ENCODE measurements around the gene AJM1. TPM values are rescaled to one million over a fixed set of nuclear protein-coding genes. Genes with fewer than 3 reads are reported as not detected.

The AJM1 gene
- total and polyA plus RNA-seq, 2 donors (not counting 1 experiment from before 2014, with no cell fraction given) = 1.7 to 2.9 TPM

DNA sequence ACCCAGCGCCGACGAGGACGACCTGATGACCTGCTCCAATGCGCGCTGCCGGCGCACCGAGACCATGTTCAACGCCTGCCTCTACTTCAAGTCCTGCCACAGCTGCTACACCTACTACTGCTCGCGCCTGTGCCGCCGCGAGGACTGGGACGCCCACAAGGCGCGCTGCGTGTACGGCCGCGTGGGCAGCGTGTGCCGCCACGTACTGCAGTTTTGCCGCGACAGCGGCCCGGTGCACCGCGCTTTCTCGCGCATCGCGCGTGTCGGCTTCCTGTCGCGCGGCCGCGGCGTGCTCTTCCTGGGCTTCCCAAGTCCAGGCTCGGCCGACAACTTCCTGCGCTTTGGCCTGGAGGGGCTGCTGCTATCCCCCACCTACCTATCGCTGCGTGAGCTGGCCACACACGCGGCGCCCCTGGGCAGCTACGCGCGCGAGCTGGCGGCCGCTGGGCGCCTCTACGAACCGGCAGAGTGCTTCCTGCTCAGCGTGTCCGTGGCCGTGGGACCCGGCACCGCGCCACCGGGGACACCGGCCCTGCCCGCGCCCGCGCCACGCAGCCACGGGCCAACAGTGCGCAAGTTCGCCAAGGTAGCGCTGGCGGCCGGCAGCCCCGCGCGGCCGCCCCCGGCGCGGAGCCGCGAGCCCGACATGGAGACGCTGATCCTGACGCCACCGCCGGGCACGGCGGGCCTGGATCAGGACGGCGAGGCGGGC, 4.3 kb downstream of the AJM1 start:
- DNase-seq = peak; percentile 55
- 10% methylated on average over 98 of the region's 98 CpGs for WGBS (ENCODE audit: insufficient coverage)

More for the DNA sequence above, 4.3 kb downstream of the AJM1 start:
- ATAC-seq (ENCODE audit: low read depth) = no peak
- peaks cover 0 to 4% of the 10 kb centered on the region in 2 experiments for H3K36me3 ChIP-seq (replicated peaks in 1 of 2; ENCODE audit: control extremely low read depth in 1 of 2, control insufficient read depth in 1 of 2, extremely low read depth in 1 of 2, insufficient read depth in 2 of 2, low read length in 1 of 2)
- no peaks in the 10 kb centered on the region for H3K9me3 Mint-ChIP-seq (ENCODE audit: insufficient read depth)
- peak overlapping the region; percentile 99 for H3K4me2 ChIP-seq (replicated peaks; ENCODE audit: low read depth, low read length, poor library complexity, severe bottlenecking)
- peaks cover 49 to 57% of the 10 kb centered on the region in 2 donors for H3K4me1 ChIP-seq (ENCODE audit: control insufficient read depth in 2 of 2, insufficient read depth in 2 of 2, low read length in 2 of 2)
- H3K27ac Mint-ChIP-seq = peak overlapping the region; percentile 46
- peaks cover 31% of the 10 kb centered on the region for H3K4me1 Mint-ChIP-seq
- H3K79me2 ChIP-seq (ENCODE audit: control insufficient read depth, insufficient read depth, low read length) = peaks cover 2% of the 10 kb centered on the region
- peak overlapping the region in 1 of 5 experiments; percentile 14 for H3K4me3 ChIP-seq (ENCODE audit: control extremely low read depth in 1 of 5, extremely low read depth in 1 of 5, insufficient read depth in 1 of 5, low read depth in 2 of 5, low read length in 4 of 5)
- peaks cover 0 to 39% (median 12%) of the 10 kb centered on the region in 4 experiments for H3K27me3 ChIP-seq (replicated peaks in 1 of 4; ENCODE audit: control extremely low read depth in 1 of 4, control insufficient read depth in 3 of 4, insufficient read depth in 4 of 4, low read length in 3 of 4)
- no peak overlapping the region for H3K9ac ChIP-seq (ENCODE audit: low read length)
- H3K9me3 ChIP-seq (ENCODE audit: control extremely low read depth in 1 of 3, control insufficient read depth in 2 of 3, insufficient read depth in 1 of 3, low read length in 2 of 3) = peaks cover 0 to 25% (median 0%) of the 10 kb centered on the region in 3 donors
- intact Hi-C loops (cut with micrococcal nuclease) = loop anchor here (5.0 kb wide), 1 partner anchor 56 kb away; no protein-coding TSS in a partner anchor
- H3K4me3 Mint-ChIP-seq = peak overlapping the region; percentile 29
- H3K27ac ChIP-seq (ENCODE audit: low read length in 2 of 2) = no peak overlapping the region
- ChIA-PET POLR2A (no interaction called here), CTCF (interaction anchor here (1.0 kb wide), 1 partner anchor 97 kb away, joined by 3 read pairs; the partner anchor contains the start of gene FBXW5)
- TF ChIP-seq, protein P1, sequence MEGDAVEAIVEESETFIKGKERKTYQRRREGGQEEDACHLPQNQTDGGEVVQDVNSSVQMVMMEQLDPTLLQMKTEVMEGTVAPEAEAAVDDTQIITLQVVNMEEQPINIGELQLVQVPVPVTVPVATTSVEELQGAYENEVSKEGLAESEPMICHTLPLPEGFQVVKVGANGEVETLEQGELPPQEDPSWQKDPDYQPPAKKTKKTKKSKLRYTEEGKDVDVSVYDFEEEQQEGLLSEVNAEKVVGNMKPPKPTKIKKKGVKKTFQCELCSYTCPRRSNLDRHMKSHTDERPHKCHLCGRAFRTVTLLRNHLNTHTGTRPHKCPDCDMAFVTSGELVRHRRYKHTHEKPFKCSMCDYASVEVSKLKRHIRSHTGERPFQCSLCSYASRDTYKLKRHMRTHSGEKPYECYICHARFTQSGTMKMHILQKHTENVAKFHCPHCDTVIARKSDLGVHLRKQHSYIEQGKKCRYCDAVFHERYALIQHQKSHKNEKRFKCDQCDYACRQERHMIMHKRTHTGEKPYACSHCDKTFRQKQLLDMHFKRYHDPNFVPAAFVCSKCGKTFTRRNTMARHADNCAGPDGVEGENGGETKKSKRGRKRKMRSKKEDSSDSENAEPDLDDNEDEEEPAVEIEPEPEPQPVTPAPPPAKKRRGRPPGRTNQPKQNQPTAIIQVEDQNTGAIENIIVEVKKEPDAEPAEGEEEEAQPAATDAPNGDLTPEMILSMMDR (IDR thresholded peaks at IDR 0.05) = no peak
- TF ChIP-seq EZH2 (IDR thresholded peaks at IDR 0.05; ENCODE audit: borderline replicate concordance, insufficient read depth, low read depth, low read length, poor library complexity, severe bottlenecking) = peak; percentile 70
- H3K27me3 Mint-ChIP-seq = peaks cover 7% of the 10 kb centered on the region
- no peak overlapping the region for H2AFZ ChIP-seq (ENCODE audit: insufficient read depth, low read depth, low read length, poor library complexity, severe bottlenecking)
- peaks cover 36% of the 10 kb centered on the region for H4K20me1 ChIP-seq (ENCODE audit: control insufficient read depth, insufficient read depth, low read length, poor library complexity, severe bottlenecking)
